Hepatocyte (in vitro differentiated cells): ENCODE data around the gene BTN2A1.

Source experiments
- CTCF ChIP-seq: fragments of 200-600 bp; sonication (generic); IDR thresholded peaks from 2 replicates; pipeline ENCODE4 v1.5.1; 2016; ENCODE audit warnings: antibody characterized with exemption, mild to moderate bottlenecking; ENCODE audit not compliant: poor library complexity
- EZH2 ChIP-seq: fragments of 200-600 bp; sonication (generic); IDR thresholded peaks from 2 replicates; pipeline ENCODE4 v1.6.1; 2016; ENCODE audit warnings: antibody characterized with exemption, mild to moderate bottlenecking, borderline replicate concordance
- EZH2phosphoT487 ChIP-seq: fragments of 200-600 bp; sonication (generic); IDR thresholded peaks from one replicate; pipeline ENCODE4 v1.6.1; 2018; ENCODE audit warnings: antibody characterized with exemption, mild to moderate bottlenecking, low read depth, moderate library complexity; ENCODE audit not compliant: unreplicated experiment, severe bottlenecking

DNA sequence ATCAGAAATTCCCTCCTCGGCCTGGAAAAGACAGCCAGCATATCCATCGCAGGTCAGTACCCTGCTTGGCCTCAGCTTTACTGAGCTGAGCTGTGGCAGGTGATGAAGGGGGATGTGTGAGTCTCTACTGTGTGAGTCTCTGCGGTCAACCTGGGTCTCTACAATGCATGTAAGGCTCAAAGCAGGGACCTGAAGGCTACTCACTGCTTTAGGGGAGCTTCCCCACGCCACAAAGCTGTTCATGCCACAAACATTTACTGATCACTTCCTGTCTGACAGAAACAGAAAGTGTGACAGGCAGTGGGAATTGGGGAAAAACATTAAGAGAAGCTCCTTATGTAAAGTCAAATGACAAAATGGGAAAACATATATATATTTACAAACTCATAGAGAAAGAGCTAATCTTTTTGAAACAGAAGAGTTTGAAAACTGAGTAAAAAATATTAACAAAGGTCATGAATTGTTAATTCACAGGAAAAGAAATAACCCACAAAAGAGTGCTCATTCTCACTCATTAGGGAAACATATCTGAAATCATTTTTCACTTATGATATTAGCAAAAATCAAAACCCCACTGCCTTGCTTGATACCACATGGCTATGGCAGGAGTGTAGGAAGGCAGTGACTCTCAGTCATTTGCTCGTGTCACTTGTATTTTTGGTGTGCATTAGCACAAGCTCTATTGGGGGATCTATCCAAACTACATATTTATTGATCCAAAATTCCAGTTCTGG lies 11.7 kb upstream of the BTN2A1 start:
- no peak for TF ChIP-seq CTCF
- TF ChIP-seq EZH2: no peak
- no peak for TF ChIP-seq EZH2phosphoT487
